RPMI8226 (cell line): ENCODE measurements around the gene GATC.

Experiments used
- DNase-seq: peaks from one replicate; pipeline ENCODE4 v3.0.0-alpha.2; 2015

GATC gene, protein sequence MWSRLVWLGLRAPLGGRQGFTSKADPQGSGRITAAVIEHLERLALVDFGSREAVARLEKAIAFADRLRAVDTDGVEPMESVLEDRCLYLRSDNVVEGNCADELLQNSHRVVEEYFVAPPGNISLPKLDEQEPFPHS

DNA sequence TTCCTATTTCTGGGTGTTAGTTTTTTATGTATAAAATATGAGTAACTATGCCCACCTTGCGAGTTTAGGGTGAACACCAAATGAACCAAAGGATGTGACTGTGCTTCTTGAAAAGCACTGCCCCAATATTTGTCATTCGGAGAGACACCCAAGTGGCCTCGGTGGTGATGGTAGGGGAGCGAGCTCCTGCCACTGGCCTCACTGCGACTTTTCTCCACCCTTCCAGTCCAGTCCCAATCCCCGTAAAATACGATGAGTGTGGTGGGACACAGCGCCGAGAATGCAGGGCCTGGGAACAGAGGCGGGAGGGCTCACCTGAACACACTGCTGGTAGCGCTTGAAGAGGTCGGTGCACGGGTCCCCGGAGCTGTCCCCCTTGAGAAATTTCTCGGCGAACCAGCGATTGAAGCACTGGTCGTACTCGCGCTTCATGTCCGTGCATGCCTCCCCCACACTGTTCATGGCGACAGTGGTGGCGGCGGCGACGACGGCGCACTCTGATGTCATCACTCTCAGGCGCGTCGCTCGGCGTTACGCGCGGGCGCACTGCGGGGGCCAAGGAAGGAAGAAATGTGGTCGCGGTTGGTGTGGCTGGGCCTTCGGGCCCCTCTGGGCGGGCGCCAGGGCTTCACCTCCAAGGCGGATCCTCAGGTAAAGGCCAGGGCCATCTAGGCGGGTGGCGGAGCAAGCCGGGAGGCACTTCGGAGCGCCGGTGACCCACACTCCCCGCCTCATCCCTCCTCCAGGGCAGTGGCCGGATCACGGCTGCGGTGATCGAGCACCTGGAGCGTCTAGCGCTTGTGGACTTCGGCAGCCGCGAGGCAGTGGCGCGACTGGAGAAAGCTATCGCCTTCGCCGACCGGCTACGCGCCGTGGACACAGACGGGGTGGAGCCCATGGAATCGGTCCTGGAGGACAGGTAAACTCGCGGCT is at the start of gene GATC, which contains the start of gene TRIAP1:
Gene GATC, plus strand, starts transcription at position 534 of the 933 bp plus-strand sequence. Its CDS starts 37 bp downstream, at position 571.
Gene TRIAP1, minus strand, starts transcription at position 474 of the 933 bp plus-strand sequence. Its CDS starts 12 bp downstream, at position 462.
- DNase-seq, result peak; percentile 91

DNA sequence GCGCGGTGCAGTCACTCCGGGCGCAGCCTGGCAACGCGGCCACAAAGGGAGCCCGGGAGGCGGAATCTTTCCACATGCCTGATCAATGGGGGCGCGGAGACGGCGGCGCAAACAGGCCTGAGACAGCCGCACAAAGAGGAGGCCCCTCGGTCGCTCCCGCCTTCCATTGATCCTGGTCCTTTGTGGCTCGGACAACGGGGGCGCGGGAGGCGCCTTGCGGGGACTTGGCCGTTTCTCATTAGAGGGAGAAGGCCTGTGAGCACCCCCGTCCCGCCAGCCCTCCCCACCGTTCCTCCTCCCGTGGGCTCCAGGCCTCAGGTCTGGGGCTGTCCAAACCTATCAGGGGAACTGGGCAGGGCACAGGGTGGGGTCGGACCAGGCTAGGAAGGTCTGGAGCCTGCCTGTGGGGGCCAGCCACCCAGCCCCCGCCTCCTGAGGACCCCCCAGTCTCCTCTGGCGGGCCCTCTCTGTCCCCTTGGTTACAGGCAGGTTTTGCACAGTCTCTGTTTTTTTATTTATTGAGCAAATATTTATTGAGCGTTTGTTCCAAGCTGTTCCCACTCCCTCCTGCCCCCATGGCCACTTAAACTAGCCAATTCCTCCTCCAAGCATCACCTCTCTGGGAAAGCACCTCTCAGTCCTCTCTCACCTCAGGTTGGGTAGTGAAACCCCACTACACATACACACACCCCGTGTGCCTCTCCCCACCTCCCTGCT is 48.3 kb upstream of the GATC start:
- DNase-seq, result no peak

DNA sequence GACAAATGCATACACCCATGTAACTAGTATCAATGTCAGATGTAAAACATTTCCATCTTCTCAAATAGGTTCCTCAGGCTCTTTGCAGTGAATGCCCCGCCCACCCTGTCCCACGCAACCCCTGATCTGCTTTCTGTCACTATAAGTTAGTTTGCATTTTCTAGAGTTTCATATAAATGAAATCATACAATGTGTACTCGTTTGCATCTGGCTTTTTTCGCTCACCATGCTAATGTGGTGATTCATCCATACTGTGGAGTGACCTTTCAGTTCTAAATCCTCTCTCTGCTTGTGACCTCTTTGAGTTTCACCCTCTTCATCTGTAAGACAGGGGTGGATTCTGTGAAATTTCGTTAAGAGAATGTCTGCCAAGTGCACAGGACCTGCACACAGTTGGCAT is 46.7 kb upstream of the GATC start:
- no peak for DNase-seq

DNA sequence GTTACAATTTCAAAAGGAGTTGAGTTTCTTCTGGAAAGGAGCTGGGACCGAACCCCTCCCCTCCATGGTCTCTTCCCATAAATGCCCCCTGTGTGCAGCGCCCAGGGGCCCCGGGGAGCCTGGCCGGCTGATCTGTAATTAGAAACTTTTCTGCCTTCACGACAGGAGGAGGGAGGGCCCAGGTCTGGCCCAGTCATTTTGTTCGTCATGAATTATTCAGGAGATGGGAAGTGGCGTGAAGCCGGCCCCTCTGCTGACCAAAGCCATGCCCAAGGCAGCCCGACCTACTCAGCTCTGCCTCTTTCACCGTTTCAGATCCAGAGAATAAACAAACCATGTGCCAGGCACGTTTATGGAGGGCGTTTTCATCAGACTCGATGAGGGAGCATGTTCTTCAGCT is 44.0 kb upstream of the GATC start:
- no peak for DNase-seq

DNA sequence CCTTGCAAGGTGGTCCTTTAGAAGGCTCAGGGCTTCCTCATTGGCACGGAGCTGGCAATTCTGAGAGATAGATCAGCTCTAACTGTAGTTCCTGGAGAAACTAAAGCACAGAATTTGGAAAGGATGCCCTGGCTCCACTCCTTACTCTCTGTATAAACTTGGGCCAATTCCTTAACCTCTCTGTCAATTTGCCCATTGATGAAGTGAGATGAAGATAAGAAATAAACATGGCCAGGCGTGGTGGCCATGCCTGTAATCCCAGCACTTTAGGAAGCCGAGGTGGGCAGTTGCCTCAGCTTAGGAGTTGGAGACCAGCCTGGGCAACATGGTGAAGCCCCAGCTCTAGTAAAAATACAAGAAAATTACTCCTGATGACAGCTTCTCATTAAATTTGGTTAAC is 42.4 kb upstream of the GATC start:
- no peak for DNase-seq

DNA sequence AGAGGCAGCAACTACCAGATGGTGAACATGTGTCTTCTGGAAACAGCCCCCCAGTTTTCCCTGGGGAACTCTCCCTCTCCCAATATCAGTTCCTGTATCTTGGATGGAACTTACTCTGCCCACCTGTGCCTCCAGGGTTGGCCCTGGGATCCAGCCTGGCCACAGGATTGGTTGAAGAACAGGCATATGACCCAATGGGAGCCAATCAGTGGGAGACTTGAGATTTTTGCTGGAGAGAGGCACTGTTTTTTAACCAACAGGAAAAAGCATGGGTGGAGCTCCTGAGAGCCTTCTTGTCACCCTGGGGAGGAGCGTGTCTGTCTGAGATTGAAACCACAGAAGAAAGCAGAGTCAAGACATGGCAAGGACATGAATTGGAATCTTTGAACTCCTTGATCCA is 42.0 kb upstream of the GATC start:
- DNase-seq, result no peak

DNA sequence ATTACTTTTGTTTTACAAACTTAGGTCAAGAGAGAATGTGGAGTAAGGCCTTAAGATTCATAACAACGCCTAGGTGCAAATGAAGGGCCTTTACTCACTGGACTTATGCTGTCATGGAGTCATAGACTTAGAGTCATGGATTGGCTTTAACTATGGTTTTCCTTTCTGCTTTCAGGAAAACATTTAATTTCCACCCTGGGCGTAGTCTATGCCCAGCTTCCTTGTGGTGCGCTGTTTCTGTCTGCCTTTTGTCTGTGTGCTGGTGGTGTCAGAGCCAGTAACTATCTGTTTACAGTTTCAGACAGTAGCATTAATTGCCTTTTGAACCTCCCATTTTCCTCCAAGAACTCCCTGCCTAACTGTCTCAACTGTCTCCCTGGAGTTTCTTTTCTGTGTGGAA is 40.2 kb upstream of the GATC start:
- DNase-seq, result no peak

DNA sequence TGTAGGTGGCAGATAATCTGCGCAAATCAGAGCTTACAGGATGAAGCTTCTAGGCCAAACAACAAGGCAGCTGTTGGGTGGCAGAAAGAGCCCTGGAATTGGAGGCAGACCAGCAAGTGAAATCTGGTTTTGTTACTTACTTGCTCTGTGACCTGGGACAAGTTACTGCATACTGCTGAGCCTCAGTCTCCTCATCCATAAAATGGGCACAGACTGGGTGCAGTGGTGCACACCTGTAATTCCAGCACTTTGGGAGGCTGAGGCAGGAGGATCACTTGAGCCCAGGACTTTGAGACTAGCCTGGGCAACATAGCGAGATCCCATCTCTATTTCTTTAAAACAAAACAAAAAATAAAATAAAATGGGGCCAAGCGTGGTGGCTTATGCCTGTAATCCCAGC is 39.7 kb upstream of the GATC start:
- no peak for DNase-seq

DNA sequence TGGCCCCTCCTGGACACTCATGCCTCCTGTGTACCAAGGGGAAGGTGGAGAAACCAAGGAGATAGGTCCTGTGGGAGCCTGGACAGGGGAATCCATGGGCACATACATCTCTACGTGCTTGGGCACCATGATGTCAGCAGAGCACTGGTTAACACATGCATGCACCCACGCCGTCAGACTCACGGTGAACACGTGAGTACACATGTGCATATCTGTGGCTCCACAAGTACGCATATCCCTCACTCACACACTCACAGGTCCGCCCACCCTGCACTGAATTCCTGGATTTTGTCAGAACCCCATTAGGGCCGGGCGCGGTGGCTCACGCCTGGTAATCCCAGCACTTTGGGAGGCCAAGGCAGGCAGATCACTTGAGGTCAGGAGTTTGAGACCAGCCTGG is 37.5 kb upstream of the GATC start:
- DNase-seq, result no peak

DNA sequence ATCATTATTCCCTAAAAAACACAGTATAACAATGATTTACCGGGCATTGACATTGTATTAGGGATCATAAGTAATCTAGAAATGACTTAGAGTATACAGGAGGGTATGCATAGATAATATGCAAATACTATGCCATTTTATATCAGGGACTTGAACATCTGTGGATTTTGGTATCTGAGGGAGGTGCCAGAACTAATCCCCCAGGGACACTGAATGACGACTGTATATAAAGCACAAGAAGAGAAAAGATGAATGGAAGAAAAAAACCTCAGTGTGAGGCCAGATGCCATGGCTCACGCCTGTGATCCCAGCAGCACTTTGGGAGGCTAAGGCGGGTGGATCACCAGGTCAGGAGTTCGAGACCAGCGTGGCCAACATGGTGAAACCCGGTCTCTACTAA is 33.8 kb upstream of the GATC start:
- no peak for DNase-seq

DNA sequence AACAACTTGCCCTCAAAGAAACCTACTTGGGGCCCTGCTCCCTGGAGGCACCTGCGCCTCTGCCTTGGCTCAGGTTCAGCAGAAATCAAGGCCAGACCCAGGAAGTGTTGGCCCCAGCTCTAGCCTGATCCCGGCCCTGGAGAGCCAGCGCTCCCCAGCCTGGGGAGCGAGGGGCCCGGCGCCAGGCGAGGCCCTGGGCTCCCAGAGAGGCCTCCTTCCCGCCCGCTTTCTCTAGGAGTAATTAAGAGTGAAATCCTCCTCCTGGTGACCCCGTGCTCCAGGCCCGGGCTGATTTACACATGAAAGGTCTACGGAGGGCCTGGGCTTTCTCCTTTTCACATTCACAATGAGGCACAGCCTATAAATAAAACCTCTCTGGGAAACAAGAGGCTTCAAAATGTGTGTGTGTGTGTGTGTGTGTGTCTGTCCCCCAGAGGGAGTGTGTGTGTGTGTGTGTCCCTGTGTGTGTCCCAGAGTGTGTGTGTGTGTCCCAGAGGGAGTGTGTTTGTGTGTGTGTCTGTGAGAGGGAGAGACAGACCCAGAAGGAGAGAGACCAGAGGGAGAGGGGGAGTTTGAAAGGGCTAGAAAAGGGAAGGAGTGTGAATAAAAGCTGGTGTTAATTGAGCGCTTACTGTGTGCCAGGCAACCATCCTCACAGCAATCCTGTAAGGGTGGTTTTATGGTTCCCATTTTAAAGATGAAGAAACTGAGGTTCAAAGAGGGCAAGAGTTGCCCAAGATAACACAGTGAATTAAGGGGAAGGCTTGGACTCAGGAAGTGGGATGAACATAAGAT is 32.1 kb upstream of the GATC start:
- peak; percentile 57 for DNase-seq

DNA sequence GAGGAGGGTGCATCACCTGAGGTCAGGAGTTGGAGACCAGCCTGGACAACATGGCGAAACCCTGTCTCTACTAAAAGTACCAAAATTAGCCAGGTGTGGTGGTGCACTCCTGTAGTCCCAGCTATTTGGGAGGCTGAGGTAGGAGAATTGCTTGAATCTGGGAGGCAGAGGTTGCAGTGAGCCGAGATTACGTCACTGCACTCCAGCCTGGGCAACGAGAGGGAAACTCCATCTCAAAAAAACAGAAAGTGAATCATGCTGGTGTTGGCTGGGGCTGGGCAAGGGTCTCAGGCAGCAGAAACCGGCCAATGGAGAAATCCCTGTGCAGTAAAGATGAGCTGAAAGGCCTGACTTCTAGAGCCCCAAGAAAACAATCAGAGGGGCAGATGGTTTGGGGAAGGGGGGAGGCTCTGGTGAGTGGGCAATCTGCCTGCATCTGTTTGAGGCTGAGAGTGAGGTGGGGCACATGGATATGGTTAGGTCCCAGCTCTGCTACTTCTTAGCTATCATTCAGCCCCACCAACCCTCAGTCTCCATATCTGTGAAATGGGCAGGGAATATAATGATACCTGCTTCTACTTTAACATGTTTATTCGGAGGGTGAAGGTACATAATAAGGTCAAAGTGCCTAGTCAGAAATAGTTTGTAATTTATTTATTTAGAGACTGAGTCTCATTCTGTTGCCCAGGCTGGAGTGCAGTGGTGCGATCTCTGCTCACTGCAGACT is 29.6 kb upstream of the GATC start:
- no peak for DNase-seq

DNA sequence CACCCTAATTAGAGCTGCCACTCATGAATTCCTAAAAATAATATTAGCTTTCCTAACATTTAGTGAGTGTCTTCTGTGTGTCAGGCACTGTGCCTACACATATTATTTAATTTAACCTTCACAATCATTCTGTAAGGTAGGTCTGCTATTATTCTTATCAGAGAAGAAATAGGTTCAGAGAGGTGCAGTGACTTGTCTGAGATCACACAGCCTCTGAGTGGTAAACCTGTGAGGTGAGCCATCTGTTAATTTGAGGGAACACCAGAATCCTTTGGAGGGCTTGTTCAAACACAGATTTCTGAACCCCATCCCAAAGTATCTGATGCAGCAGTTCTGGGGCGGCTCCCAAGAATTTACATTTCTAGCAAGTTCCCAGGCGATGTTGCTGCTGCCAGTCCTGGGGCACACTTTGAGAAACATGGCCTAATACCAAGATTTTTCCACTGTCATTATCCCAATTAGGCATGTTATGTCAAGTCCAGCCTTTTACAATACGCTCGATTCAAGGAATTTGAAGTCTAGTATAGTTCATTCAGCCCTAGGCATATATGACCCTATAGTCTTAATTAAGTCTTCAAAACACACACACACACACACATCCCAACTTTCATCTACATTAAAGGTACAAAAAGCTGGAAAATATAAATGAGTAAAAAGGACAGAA is 28.2 kb upstream of the GATC start:
- no peak for DNase-seq

DNA sequence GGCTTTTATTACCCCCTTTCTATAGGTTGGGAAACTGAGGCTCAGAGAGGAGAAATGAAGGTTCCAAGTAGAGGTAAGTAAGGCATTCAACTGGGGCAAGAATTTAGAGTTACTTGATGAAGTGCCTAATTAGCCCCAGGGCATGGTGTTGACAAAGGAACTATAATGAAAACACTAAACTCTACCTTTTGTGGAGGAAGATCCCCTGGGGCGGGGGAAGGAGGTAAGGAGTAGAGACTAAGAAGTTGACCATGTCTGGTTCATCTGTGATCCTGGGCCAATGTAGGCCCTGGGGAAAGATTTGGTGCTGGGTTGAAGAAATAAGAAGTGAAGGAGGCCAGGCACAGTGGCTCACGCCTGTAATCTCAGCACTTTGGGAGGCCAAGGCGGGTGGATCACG is 24.5 kb upstream of the GATC start:
- no peak for DNase-seq

DNA sequence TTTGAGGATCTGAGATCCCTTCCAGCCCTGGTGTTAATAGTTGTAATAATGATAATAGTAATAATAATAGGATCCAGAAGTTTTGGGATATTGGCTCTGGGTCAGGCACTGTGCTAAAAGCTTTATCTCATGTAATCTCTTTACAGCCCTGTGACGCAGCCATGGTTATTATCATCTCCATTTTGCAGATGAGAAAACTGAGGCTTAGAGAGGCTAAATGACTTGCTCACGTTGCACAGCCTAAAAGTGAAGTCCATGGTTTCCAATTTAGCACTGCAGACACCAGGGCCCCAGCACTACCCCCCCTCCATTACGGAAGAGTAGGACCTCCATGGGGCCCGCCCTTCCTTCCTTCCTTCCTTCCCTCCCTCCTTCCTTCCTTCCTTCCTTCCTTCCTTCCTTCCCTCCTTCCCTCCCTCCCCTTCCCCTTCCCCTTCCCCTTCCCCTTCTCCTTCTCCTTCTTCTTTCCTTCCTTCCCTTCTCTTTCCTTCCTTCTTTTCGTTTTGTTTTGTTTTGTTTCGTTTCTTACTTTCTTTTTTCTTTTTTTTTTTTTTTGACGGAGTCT is 23.3 kb upstream of the GATC start:
- DNase-seq, result no peak

DNA sequence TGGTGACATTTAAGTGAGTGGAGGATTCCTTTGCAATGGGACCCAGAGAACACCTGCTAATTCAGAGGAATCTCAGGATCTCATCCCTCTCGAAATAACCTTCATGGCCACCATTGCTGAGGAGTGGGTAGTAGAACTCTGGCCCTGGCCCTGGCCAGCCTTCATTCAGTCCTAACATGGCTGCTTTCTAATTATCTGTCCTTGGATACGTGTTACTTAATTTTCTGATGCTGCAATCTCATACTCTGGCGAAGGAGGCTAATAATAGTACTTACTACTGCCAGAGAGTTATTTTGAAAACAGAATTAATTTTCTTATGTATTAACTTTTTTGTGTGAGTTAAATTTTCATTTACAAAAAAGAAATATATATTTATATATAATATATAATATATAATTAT is 20.4 kb upstream of the GATC start:
- DNase-seq, result no peak

DNA sequence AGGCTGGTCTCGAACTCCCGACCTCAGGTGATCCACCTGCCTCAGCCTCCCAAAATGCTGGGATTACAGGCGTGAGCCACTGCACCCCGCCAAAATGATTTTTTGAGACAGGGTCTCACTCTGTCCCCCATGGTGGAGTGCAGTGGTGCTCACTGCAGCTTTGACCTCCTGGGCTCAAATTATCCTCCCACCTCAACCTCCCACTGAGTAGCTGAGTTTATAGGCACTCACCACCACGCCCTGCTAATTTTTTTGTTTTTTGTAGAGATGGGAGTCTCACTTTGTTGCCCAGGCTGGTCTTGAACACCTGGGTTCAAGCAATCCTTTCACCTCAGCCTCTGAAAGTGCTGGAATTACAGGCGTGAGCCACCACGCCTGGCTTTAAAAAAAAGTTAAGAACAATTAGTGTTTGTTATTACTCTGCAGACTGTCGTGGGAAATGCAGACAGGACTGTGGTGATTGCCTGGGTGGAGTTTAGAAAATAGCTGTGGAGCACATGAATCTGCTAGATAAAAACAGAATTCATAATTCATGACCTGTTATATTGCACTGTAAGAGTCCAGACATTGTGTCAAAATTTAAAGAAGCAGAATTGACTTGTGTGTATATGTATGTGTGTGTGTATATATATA is 17.5 kb upstream of the GATC start:
- DNase-seq, result no peak

DNA sequence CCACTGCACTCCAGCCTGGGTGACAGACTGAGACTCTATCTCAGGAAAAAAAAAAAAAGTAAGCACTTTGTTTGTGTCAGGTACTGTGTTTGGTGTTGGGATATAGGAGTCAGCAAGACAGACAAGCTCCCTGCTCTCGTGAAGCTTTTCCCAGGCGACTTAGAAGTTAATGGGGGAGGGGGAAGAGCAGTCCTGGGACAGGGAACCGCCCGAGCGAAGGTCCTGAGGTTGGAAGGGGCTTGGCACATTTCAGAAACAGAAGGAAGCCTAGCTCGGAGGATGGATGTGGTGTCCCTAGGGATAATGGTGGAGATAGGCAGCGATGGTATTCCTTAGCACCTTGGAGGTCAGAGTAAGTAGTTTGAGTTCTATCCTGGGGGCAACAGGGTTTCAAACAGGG is 16.9 kb upstream of the GATC start:
- no peak for DNase-seq

DNA sequence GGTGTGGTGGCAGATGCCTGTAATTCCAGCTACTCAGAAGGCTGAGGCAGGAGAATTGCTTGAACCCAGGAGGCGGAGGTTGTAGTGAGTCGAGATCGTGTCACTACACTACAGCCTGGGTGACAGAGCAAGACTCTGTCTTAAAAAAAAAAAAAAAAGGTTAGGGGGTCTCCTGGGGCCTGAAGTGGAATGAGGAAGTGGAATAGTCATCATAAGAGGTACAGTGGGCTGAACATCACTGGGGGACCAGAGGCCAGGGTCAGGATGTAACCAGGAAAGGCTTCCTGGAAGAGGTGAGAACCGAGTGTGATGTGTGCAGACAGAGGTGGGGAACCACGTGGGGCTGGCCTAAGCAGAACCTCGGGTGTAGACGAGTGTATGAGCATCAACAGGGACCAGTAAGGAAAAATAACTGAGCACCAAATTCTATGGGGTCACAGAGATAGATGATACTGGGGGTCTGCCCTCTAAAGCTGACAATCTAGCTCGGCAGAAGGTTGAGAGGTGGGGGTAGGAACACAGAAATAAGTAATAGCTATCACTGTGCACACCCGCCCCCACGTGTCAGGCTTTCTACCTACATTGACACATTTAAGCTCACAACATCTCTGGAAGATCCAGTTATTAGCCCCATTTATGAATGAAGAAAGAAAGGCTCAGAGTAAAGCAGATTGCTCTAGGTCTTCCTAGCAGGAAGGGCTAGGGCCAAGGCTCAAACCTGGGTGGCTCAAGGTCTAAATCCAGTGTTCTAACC is 13.3 kb upstream of the GATC start:
- no peak for DNase-seq
